Activated T-cell treated with anti-CD3 and anti-CD28 coated beads, Interleukin-2, amount 50 U/mL, for 72 hours (primary cell): ENCODE data around the gene ACSS3. TPM values are rescaled to one million over a fixed set of nuclear protein-coding genes. Genes with fewer than 3 reads are reported as not detected.
"Not testable (repeated sequence)": the region's sequence is repeated elsewhere in the genome, so short reads cannot be mapped to it uniquely, and the experiment has no call there.

ENCODE experiments used
- ATAC-seq, 2 donors: fragments of 150-1000 bp; cut with Tn5 transposase; replicated peaks in 1 of 2; 2 replicates each; pipeline ENCODE4 v1.10.0; 2021; ENCODE audit warnings: moderate library complexity in 2 of 2, mild to moderate bottlenecking in 1 of 2
- DNase-seq, 2 donors: peaks; one replicate each; pipeline ENCODE4 v3.0.0; 2021 to 2022; ENCODE audit warnings: mixed read lengths in 1 of 2
- H3K27ac Mint-ChIP-seq: one replicate; pipeline ENCODE4 v1.8.0; 2022; ENCODE audit warnings: mild to moderate bottlenecking, moderate library complexity, mixed read lengths
- H3K27me3 Mint-ChIP-seq: one replicate; pipeline ENCODE4 v1.8.0; 2022; ENCODE audit warnings: low read depth, mixed read lengths
- H3K36me3 Mint-ChIP-seq, 2 donors: one replicate each; pipeline ENCODE4 v1.8.0; 2022; ENCODE audit warnings: mixed read lengths in 2 of 2, mild to moderate bottlenecking in 1 of 2; ENCODE audit not compliant: insufficient read depth in 2 of 2
- H3K4me1 Mint-ChIP-seq: one replicate; pipeline ENCODE4 v1.8.0; 2022; ENCODE audit warnings: low read depth, mixed read lengths
- H3K4me3 Mint-ChIP-seq, 2 donors: one replicate each; pipeline ENCODE4 v1.8.0; 2022; ENCODE audit warnings: mild to moderate bottlenecking in 2 of 2, mixed read lengths in 2 of 2, moderate library complexity in 2 of 2
- H3K9me3 Mint-ChIP-seq, 2 donors: one replicate each; pipeline ENCODE4 v1.8.0; 2022; ENCODE audit warnings: mixed read lengths in 2 of 2
- total RNA-seq, 2 donors: library from RNA; stranded (reverse); gene quantifications; one replicate each; pipeline ENCODE4 v1.2.3, GENCODE V29; 2022

The ACSS3 gene
- total RNA-seq, 2 donors from 2014 or later, result not detected

DNA sequence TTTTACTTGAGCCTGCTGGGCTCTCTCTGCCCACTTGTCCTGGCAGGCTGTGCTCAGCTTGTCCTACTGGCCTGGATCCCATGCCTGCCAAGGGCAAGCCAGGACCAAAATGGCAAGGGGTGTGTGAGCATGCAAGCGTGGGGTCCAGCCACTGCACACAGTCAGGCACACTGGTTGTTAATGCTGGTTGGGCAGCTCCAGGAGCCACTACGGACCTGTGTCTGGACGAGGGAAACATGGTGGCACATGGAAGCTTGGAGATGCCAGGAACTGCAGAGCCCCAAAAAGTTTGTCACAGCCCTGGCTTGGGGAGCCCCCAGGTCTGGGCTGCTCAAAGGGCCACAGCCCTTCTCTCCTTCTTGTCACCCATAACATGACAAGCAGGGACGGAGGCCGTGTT is 83.8 kb downstream of the ACSS3 start:
- DNase-seq (no peak), ATAC-seq (no peak)
- no peak overlapping the region for H3K4me3 Mint-ChIP-seq
- H3K4me1 Mint-ChIP-seq, result no peaks in the 10 kb centered on the region
- H3K27ac Mint-ChIP-seq, result no peak overlapping the region
- H3K36me3 Mint-ChIP-seq, result no peaks in the 10 kb centered on the region
- H3K27me3 Mint-ChIP-seq, result no peaks in the 10 kb centered on the region
- peaks cover 0 to 9% of the 10 kb centered on the region in 2 donors for H3K9me3 Mint-ChIP-seq

DNA sequence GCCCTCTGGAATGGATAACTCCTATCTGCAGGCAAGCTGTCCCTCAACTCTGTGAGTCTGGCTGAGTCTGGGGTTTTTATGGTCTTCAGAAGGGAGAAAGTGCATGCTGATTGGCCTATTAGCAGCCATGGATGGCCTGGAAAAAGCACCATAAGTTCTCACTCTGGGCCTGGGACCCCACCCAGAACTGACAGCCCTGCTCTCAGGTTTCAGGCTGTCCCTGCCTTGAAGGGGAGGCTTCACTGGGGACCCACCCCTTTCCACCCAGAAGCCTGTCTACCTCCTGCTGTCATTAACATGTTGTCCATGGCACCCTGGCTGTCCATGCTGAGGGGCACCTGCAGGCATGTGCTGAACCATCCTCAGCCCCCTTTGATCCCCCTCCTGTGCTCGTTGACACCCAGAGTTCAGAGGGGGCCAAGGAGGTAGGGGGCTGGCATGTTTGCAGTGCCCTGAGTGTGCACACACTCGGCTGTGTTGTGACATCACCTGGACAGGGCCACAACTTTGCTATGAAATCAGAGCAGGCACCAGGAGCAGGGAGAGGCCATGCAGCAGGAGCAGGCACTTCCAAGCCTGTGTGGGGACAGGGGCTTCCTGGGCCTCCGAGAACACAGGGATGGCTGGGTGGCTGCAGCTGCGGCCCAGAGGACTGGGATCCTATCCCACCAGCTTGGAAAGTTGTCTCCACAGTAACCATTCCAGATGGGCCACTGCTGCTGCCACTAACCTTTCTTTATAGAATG is 84.7 kb downstream of the ACSS3 start:
- ATAC-seq (no peak), DNase-seq (no peak)
- Mint-ChIP-seq H3K4me1 (no peaks in the 10 kb centered on the region), H3K9me3 (peaks cover 0 to 9% of the 10 kb centered on the region in 2 donors), H3K27ac (no peak overlapping the region), H3K36me3 (no peaks in the 10 kb centered on the region), H3K27me3 (no peaks in the 10 kb centered on the region), H3K4me3 (no peak overlapping the region)

DNA sequence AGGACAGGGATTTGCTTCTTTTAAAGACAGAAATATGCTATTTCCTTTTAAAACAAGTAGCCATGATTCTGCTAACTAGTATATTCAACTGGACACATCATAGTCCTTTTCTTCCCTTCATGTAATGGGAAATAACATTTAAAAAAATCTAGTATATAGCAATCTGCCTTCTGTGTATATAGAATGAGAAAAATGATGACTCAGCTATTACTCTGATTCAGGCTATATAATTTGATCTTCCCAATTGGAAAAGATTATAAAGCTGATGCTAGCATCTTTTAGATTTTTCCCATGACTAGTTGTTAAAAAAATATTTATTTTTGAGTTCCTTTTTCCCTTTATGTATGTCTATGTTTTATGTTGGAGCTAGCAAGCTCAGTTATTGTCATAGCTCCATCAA is 86.9 kb downstream of the ACSS3 start:
- Mint-ChIP-seq H3K4me3 (no peak overlapping the region), H3K27ac (no peak overlapping the region), H3K4me1 (no peaks in the 10 kb centered on the region), H3K27me3 (no peaks in the 10 kb centered on the region), H3K36me3 (no peaks in the 10 kb centered on the region), H3K9me3 (peaks cover 0 to 9% of the 10 kb centered on the region in 2 donors)
- DNase-seq, result no peak
- no peak for ATAC-seq

DNA sequence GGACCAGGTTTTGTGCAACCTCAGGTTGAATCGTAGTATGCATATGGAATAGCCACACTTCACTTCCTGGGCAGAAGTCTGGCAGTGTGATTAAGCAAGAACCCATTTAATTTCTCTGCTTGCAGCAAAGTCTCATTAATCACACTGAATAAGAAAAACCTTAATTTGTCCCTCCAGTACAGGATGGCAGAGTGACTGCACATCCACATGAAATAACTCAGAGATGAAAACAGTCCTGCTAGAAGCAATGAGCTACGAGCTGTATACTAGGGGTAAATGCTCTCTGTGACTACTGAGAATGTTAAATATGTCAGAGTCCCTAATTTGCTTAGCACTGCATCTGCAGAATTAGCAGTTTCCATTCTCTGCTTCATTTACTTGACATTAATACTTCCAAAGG is 88.9 kb downstream of the ACSS3 start:
- no peak for DNase-seq
- no peaks in the 10 kb centered on the region for H3K36me3 Mint-ChIP-seq
- H3K27ac Mint-ChIP-seq, result no peak overlapping the region
- ATAC-seq, result no peak
- peaks cover 0 to 9% of the 10 kb centered on the region in 2 donors for H3K9me3 Mint-ChIP-seq
- no peaks in the 10 kb centered on the region for H3K27me3 Mint-ChIP-seq
- no peak overlapping the region for H3K4me3 Mint-ChIP-seq
- no peaks in the 10 kb centered on the region for H3K4me1 Mint-ChIP-seq

DNA sequence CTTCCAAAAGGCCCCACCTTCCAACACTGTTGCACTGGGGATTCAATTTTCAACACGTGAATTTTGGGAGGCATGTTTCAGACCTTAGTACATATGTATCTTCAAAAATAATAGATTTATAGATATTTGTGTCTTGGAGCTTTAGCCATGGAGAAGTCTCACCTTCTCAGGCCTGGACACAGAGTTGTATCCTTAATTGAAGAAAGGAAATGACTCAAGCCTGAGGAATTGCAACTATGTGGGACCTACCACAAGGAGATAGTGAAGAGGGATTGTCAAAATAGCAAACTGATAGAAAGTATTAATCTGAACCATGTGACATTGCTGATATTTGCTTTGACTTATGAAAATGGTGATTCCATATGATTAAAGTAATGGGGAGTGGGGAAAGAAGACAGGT is 89.8 kb downstream of the ACSS3 start:
- Mint-ChIP-seq H3K36me3 (no peaks in the 10 kb centered on the region), H3K27me3 (no peaks in the 10 kb centered on the region), H3K9me3 (peaks cover 0 to 9% of the 10 kb centered on the region in 2 donors), H3K27ac (no peak overlapping the region), H3K4me3 (no peak overlapping the region), H3K4me1 (no peaks in the 10 kb centered on the region)
- ATAC-seq, result no peak
- no peak for DNase-seq

DNA sequence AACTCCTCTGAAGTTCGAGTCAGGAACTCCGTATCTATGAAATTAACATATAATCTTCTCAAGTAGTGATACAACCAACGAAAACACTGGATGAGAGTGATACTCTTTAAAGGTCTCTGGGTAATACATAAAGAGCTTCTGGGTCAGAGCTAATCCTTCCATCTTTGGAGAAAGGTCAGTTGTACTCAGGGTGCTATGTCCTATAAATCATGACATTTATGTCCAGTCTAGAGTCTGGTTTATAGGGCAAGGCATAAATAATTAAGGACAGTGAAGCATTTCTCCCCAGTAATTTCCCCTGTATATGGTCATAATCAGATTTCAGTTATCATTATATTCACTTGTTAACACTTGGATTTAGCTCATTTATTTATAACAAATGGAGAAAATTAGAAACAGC is 90.6 kb downstream of the ACSS3 start:
- H3K9me3 Mint-ChIP-seq, result peaks cover 0 to 9% of the 10 kb centered on the region in 2 donors
- H3K36me3 Mint-ChIP-seq, result no peaks in the 10 kb centered on the region
- H3K4me3 Mint-ChIP-seq, result no peak overlapping the region
- no peaks in the 10 kb centered on the region for H3K4me1 Mint-ChIP-seq
- H3K27me3 Mint-ChIP-seq, result no peaks in the 10 kb centered on the region
- DNase-seq (no peak), ATAC-seq (no peak)
- no peak overlapping the region for H3K27ac Mint-ChIP-seq

DNA sequence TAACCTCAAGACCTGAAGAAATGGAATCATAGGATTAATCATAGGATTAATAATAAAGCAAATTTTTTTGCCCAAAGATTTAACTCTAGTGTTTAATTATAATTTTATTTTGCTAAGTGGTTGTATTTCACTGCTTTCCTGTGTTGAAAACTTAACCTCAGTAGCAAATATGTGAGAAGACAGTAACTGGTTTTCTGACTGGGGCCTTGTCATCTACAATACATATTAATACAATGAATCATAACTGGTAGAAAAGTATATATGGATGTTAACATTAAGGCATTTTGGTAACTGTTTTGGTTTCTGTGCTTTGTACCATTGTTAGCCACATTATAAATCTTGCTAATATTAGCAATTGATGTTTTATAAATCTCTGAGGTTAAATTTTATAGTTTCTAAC is 92.2 kb downstream of the ACSS3 start:
- no peaks in the 10 kb centered on the region for H3K4me1 Mint-ChIP-seq
- H3K36me3 Mint-ChIP-seq, result no peaks in the 10 kb centered on the region
- no peak for ATAC-seq
- no peak for DNase-seq
- H3K27ac Mint-ChIP-seq, result no peak overlapping the region
- no peaks in the 10 kb centered on the region for H3K27me3 Mint-ChIP-seq
- H3K9me3 Mint-ChIP-seq, result peaks cover 0 to 9% of the 10 kb centered on the region in 2 donors
- no peak overlapping the region for H3K4me3 Mint-ChIP-seq

DNA sequence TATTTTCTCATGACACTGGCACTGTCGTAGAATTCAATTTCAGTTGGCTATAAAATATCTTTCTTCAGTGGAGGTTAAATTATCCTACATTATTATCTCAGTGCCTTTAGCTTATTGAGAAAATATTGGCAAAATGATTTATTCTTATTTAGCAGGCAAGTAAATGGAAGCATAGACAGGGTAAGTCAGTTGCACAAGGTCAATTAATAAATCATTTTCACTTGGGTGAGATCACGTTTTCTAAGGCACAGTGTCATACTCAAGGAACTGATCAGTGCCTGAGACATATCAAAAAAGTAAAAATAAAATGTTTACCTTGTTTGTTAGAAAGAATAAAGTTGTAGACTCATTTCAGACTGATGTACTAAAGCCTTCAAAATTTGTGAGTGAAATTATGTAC is 95.0 kb downstream of the ACSS3 start:
- H3K4me3 Mint-ChIP-seq, result no peak overlapping the region
- H3K4me1 Mint-ChIP-seq, result no peaks in the 10 kb centered on the region
- peaks cover 3 to 4% of the 10 kb centered on the region in 2 donors for H3K9me3 Mint-ChIP-seq
- H3K36me3 Mint-ChIP-seq, result peaks cover 0 to 5% of the 10 kb centered on the region in 2 donors
- ATAC-seq, result no peak
- no peak for DNase-seq
- H3K27ac Mint-ChIP-seq, result no peak overlapping the region
- H3K27me3 Mint-ChIP-seq, result no peaks in the 10 kb centered on the region

DNA sequence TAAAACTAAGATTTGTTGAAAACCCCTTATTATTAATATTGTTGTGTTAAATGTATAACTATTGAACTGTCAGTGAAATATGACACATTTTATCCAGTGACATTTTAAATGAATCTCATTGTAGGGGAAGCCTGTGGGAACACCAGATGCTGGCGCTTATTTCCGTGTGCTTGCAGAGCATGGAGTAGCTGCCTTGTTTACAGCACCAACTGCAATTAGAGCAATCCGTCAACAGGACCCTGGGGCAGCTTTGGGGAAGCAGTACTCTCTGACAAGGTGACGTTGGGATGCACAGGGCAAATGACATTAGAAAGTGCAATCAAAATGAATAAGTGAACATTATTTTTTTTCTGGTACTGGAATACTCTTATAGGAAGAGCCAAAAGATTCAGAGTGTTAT is 96.8 kb downstream of the ACSS3 start:
- Mint-ChIP-seq H3K36me3 (peaks cover 0 to 5% of the 10 kb centered on the region in 2 donors), H3K4me1 (no peaks in the 10 kb centered on the region), H3K27ac (no peak overlapping the region), H3K9me3 (peaks cover 3 to 4% of the 10 kb centered on the region in 2 donors), H3K27me3 (no peaks in the 10 kb centered on the region), H3K4me3 (no peak overlapping the region)
- DNase-seq (no peak), ATAC-seq (no peak)

DNA sequence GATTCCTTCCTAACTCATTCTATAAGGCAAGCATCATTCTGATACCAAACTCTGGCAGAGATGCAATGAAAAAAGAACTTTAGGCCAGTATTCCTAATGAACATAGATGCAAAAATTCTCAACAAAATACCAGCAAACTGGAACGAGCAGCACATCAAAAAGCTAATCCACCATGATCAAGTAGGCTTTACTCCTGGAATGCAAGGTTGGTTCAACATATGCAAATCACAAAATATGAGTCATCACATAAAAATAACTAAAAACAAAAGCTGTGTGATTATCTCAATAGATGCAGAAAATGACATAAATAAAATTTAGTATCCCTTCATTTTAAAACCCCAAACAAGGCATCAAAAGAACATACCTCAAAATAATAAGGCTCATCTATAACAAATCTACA is 98.9 kb downstream of the ACSS3 start:
- H3K4me3 Mint-ChIP-seq, result no peak overlapping the region
- no peaks in the 10 kb centered on the region for H3K27me3 Mint-ChIP-seq
- DNase-seq (no peak), ATAC-seq (no peak)
- H3K36me3 Mint-ChIP-seq, result peaks cover 0 to 5% of the 10 kb centered on the region in 2 donors
- H3K4me1 Mint-ChIP-seq, result no peaks in the 10 kb centered on the region
- H3K27ac Mint-ChIP-seq, result no peak overlapping the region
- peaks cover 4 to 6% of the 10 kb centered on the region in 2 donors for H3K9me3 Mint-ChIP-seq

DNA sequence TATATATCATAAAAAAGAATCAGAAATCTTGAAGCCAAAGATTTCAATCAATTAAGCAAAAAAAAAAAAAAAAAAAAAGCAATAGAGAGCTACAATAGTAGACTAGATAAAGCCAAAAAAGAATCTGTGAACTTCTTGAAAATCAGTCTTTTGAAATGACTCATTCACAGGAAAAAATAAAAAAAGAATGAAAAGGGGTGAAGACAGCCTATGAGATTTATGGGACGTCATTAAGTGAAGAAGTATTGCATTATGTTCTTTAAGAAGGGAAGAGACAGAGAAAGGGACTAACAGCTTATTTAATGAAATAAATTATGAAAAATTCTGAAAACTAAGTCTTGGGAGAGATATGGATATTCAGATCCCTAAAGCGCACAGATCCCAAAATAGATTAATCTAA is 103.8 kb downstream of the ACSS3 start:
- Mint-ChIP-seq H3K27me3 (no peaks in the 10 kb centered on the region), H3K9me3 (peaks cover 7 to 10% of the 10 kb centered on the region in 2 donors), H3K36me3 (no peaks in the 10 kb centered on the region), H3K27ac (no peak overlapping the region), H3K4me1 (no peaks in the 10 kb centered on the region), H3K4me3 (no peak overlapping the region)
- no peak for DNase-seq
- no peak for ATAC-seq

DNA sequence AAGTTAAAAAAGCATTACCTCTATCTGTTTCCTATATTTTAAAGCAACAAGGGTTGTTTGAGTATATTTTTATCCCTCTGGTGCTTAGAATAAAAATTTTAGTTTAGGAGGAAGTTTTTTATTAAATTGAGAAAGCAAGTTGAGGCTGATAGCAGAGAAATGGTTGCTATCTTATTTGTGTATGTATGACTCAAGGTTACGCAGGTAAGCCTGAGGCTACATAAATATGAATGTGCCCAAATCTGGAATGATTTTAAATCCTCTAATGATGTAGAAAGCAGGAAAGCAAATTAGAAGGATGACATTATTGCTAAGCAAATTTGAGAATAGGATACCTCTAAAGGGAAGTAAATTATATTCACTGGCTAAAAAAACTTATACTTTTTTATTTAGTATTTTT is 109.8 kb downstream of the ACSS3 start:
- H3K27ac Mint-ChIP-seq, result no peak overlapping the region
- H3K4me3 Mint-ChIP-seq, result no peak overlapping the region
- peaks cover 8 to 10% of the 10 kb centered on the region in 2 donors for H3K9me3 Mint-ChIP-seq
- H3K4me1 Mint-ChIP-seq, result no peaks in the 10 kb centered on the region
- H3K36me3 Mint-ChIP-seq, result no peaks in the 10 kb centered on the region
- no peak for ATAC-seq
- no peak for DNase-seq
- H3K27me3 Mint-ChIP-seq, result no peaks in the 10 kb centered on the region

DNA sequence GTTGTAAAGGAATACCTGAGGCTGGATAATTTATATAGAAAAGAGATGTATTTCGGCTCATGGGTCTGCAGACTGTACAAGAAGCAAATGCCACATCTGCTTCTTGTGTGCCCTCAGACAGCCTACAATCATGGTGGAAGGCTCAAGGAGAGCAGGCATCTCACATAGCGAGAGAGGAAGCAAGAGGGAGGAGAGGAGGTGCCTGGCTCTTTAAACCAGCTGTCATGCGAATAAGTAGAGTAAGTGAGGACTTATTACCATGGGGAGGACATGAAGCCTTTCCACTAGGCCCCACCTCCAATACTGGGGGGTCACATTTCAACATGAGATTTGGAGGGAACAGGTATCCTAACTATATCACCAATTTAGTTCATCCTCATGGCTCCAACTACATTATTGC is 118.7 kb downstream of the ACSS3 start:
- no peak overlapping the region for H3K27ac Mint-ChIP-seq

DNA sequence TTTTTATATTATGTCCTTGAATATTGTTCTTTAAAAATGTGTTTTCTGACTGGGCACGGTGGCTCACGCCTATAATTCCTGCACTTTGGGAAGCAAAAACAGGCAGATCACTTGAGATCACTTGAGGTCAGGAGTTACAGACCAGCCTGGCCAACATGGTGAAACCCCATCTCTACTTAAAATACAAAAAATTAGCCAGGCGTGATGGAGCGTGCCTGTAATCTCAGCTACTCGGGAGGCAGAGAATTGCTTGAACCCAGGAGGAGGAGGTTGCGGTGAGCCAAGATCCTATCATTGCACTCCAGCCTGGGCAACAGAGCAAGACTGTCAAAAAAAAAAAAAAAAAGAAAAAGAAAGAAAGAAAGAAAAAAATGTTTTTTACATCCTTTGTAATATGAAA is 122.7 kb downstream of the ACSS3 start:
- DNase-seq, H3K27me3 Mint-ChIP-seq, H3K27ac Mint-ChIP-seq, H3K4me3 Mint-ChIP-seq, H3K36me3 Mint-ChIP-seq, ATAC-seq, H3K4me1 Mint-ChIP-seq: not testable (repeated sequence)
- H3K9me3 Mint-ChIP-seq, result peaks cover 0 to 14% of the 10 kb centered on the region in 2 donors

More for the DNA sequence above, 118.7 kb downstream of the ACSS3 start:
- Mint-ChIP-seq H3K4me1 (no peaks in the 10 kb centered on the region), H3K4me3 (no peak overlapping the region), H3K36me3 (no peaks in the 10 kb centered on the region), H3K27me3 (no peaks in the 10 kb centered on the region), H3K9me3 (peaks cover 0 to 16% of the 10 kb centered on the region in 2 donors)
- ATAC-seq (no peak), DNase-seq (no peak)
